Effector memory CD4-positive, alpha-beta T cell (primary cell): ENCODE measurements around the gene EGFL8.

ENCODE experiments used
- DNase-seq, 3 donors: peaks; one replicate each; pipeline ENCODE4 v3.0.0-alpha.2; 2020
- H3K27ac ChIP-seq: 2 replicates; pipeline ENCODE4 v1.7.0; 2013; ENCODE audit warnings: mild to moderate bottlenecking, low read length, moderate library complexity; ENCODE audit not compliant: insufficient read depth, poor library complexity, severe bottlenecking
- H3K27me3 ChIP-seq: replicated peaks from 2 replicates; pipeline ENCODE4 v1.7.0; 2013; ENCODE audit warnings: mild to moderate bottlenecking, low read length; ENCODE audit not compliant: insufficient read depth, control insufficient read depth, poor library complexity, severe bottlenecking
- H3K36me3 ChIP-seq: 2 replicates; pipeline ENCODE4 v1.7.0; 2013; ENCODE audit warnings: mild to moderate bottlenecking, low read length, moderate library complexity; ENCODE audit not compliant: control insufficient read depth, insufficient read depth
- H3K4me1 ChIP-seq: 2 replicates; pipeline ENCODE4 v1.7.0; 2013; ENCODE audit warnings: low read length, mild to moderate bottlenecking; ENCODE audit not compliant: control insufficient read depth, insufficient read depth, poor library complexity, severe bottlenecking
- H3K4me3 ChIP-seq: 2 replicates; pipeline ENCODE4 v1.7.0; 2013; ENCODE audit warnings: low read length, low read depth, mild to moderate bottlenecking; ENCODE audit not compliant: insufficient read depth, poor library complexity, severe bottlenecking
- H3K9me3 ChIP-seq: 2 replicates; pipeline ENCODE4 v1.7.0; 2013; ENCODE audit warnings: mild to moderate bottlenecking, low read length, moderate library complexity; ENCODE audit not compliant: control insufficient read depth

The EGFL8 gene

GRCh38 chr6:32194825-32195651 is 30.6 kb downstream of the EGFL8 start:
- DNase-seq = no peak

GRCh38 chr6:32195652-32195901 is 31.2 kb downstream of the EGFL8 start:
- Histone ChIP-seq H3K27ac (peak overlapping the region; percentile 92), H3K27me3 (no peaks in the 10 kb centered on the region), H3K4me1 (peaks cover 30% of the 10 kb centered on the region), H3K4me3 (peak overlapping the region; percentile 83), H3K36me3 (no peaks in the 10 kb centered on the region), H3K9me3 (no peaks in the 10 kb centered on the region)
- DNase-seq = peak; percentile 99 to 100 (median 100)

More at GRCh38 chr6:32194825-32195651, 30.6 kb downstream of the EGFL8 start:
- no peaks in the 10 kb centered on the region for H3K27me3 ChIP-seq
- H3K36me3 ChIP-seq = no peaks in the 10 kb centered on the region
- peaks cover 30% of the 10 kb centered on the region for H3K4me1 ChIP-seq
- H3K27ac ChIP-seq = peak overlapping the region; percentile 92
- peak overlapping the region; percentile 83 for H3K4me3 ChIP-seq
- H3K9me3 ChIP-seq = no peaks in the 10 kb centered on the region

- Histone ChIP-seq H3K9me3 (no peaks in the 10 kb centered on the region), H3K27me3 (no peaks in the 10 kb centered on the region), H3K27ac (peak overlapping the region; percentile 92), H3K4me1 (peaks cover 30% of the 10 kb centered on the region), H3K36me3 (no peaks in the 10 kb centered on the region), H3K4me3 (peak overlapping the region; percentile 83)
- peak; percentile 39 to 67 (median 48) for DNase-seq
Observed at GRCh38 chr6:32195902-32196681, 31.7 kb downstream of the EGFL8 start.

- H3K9me3 ChIP-seq = no peaks in the 10 kb centered on the region
- H3K4me1 ChIP-seq = peaks cover 30% of the 10 kb centered on the region
- peak overlapping the region; percentile 83 for H3K4me3 ChIP-seq
- no peaks in the 10 kb centered on the region for H3K36me3 ChIP-seq
- DNase-seq = no peak
- peak overlapping the region; percentile 92 for H3K27ac ChIP-seq
- H3K27me3 ChIP-seq = no peaks in the 10 kb centered on the region
Observed at GRCh38 chr6:32196682-32197616, 32.6 kb downstream of the EGFL8 start.

GRCh38 chr6:32198345-32198696 is 33.9 kb downstream of the EGFL8 start:
- no peak for DNase-seq
- no peaks in the 10 kb centered on the region for H3K9me3 ChIP-seq
- H3K4me1 ChIP-seq = peaks cover 24% of the 10 kb centered on the region
- no peaks in the 10 kb centered on the region for H3K36me3 ChIP-seq
- H3K27ac ChIP-seq = no peak overlapping the region
- H3K4me3 ChIP-seq = no peak overlapping the region
- no peaks in the 10 kb centered on the region for H3K27me3 ChIP-seq

GRCh38 chr6:32198866-32199265 is 34.5 kb downstream of the EGFL8 start:
- no peak for DNase-seq
- Histone ChIP-seq H3K27ac (no peak overlapping the region), H3K4me1 (peaks cover 19% of the 10 kb centered on the region), H3K9me3 (no peaks in the 10 kb centered on the region), H3K27me3 (no peaks in the 10 kb centered on the region), H3K4me3 (no peak overlapping the region), H3K36me3 (no peaks in the 10 kb centered on the region)

GRCh38 chr6:32200711-32201475 is 36.5 kb downstream of the EGFL8 start:
- DNase-seq = no peak
- no peaks in the 10 kb centered on the region for H3K9me3 ChIP-seq
- peaks cover 5% of the 10 kb centered on the region for H3K4me1 ChIP-seq
- H3K27ac ChIP-seq = no peak overlapping the region
- no peak overlapping the region for H3K4me3 ChIP-seq
- no peaks in the 10 kb centered on the region for H3K36me3 ChIP-seq
- no peaks in the 10 kb centered on the region for H3K27me3 ChIP-seq

GRCh38 chr6:32202186-32202585 is 37.8 kb downstream of the EGFL8 start:
- H3K4me1 ChIP-seq = no peaks in the 10 kb centered on the region
- H3K4me3 ChIP-seq = no peak overlapping the region
- no peak overlapping the region for H3K27ac ChIP-seq
- no peaks in the 10 kb centered on the region for H3K36me3 ChIP-seq
- H3K27me3 ChIP-seq = no peaks in the 10 kb centered on the region
- no peak for DNase-seq
- no peaks in the 10 kb centered on the region for H3K9me3 ChIP-seq

GRCh38 chr6:32203426-32204267 is 39.3 kb downstream of the EGFL8 start:
- Histone ChIP-seq H3K36me3 (no peaks in the 10 kb centered on the region), H3K27ac (no peak overlapping the region), H3K27me3 (no peaks in the 10 kb centered on the region), H3K4me1 (no peaks in the 10 kb centered on the region), H3K4me3 (no peak overlapping the region), H3K9me3 (no peaks in the 10 kb centered on the region)
- no peak for DNase-seq
